ENCODE data around the gene OTP.
"Not testable (repeated sequence)": the region's sequence is repeated elsewhere in the genome, so short reads cannot be mapped to it uniquely, and the experiment has no call there.

Gene OTP

GRCh38 chr5:77638763-77639671, 504 bp upstream of the OTP start:
- no peak for DNase-seq

DNA sequence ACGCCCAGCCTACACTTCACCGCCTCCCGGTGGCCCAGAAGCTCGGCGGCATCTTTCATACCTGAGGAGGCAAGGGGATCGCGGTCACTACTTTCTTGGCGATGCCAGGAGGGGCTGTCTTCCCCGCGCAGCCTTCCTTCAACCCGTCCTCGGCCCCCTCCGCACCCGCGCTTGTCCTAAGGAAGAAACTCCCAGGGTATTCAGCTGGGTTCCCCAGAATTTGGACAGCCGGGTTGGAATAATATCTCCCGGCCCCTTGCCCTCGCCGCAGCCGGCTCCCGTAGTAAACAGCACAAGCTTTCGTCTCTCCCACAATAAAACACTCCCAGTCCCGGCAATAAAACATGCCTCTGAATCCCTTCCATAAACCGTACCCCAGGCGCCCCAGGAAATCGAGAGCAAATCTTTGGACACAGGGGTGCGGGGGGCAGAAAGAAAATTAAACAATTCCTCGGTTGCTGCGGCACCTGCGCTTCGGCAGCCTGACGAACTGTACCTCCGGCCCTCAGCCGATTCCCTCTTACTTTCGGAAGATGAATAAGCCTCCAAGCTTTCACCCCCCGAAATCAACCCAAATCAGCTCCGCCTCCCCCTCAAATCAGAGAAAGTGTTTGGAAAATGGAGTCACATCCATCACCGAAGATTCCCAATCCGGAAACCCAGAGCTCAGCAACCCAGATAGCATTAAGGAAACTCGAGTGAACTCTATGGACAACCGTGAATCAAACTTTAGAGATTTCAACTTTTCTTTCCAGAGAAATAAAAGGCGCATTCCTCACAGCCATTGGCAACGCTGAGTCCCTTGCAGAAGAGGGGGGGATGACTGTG, 1.1 kb downstream of the OTP start:
- no peak for DNase-seq

- no peak for DNase-seq
These were observed 1.8 kb downstream of the OTP start for GRCh38 chr5:77636641-77637169.

DNA sequence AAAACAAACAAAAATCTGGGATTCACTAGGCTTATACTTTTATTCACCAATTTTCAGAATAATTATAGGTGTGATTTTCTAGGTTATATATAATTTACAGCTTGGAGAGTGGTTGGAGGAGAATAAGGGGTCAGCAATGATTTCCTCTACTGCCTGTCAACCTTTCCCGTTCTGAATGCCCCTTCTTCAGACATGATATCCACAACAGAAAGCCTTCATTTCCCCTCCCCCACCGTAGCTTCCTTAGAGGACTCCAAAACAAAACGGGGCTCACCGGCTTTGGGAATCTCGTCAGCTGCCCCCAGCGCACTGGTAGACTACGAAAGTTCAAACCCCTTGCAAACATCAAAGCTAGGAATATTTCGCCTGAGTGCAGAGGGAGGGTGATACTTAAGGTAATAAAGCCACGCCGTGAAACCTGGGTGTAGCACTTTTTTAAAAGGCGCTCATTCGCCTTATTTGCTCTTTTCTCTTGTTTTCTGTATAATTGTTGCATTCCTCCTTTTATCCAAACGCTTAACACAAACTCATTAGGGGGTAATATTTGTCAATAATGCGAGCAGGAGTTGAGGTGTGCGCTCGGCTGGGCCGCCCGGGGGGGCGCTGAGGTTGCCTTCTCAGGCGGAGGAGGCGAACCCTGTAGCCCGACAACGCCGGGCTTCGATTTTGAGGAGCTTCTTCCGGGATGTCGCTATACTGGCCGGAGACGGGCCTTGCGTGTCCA, 2.4 kb downstream of the OTP start:
- no peak for DNase-seq

DNA sequence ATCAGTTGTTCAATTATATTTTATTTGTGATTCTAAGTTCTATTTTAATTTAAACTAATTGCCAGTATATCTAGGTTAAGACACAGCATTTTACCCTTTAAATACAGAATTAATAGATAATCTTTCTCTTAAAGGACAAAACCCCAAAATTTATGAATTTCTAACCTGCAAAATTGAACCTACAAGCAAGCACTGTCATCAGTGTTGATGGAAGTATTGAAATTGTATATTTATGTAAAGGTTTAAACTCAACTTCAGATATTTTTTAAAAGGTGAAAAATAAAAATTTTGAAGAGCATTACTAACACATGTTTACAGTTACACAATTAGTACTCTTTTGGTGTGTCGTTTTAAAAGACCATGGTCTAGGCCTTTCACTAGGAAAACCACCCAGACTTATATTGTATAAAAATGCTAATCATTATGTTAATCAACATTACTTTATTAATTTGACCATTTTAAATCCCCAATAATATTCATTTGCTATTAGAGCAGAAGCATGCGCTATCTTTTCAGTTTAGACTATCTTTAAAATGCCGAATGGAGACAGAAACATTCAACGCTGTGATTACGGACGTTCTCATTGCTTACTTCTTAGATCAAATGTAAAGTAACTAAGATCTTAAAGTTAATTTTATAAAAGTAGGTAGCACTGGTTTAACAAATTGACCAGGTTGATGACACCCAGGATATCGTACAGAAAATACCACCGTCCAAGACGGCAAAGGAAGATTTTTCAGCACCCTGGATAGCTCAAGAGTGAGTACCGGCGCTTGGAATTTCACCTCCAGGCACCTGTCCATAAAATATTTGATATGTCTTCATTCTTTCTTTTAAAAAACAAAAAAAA, 3.2 kb downstream of the OTP start:
- no peak for DNase-seq

DNA sequence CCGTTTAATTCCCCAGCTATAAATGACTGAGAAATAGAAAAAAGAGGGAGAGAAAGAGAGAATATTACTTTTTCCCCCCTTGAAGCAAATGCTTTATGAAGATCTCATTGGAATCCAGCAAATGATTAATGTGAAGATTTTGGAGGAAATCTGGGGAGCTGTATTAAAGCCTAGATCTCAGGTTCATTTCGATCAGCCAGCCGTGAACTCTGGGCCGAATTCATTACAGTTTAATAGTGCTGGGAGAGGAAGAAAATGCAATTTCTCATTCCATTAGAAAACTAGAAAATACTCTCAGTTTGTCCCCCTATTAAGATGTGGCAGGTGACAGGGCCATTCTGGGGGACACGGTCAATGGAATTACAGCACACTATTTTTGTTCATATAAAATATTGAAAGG, 4.8 kb downstream of the OTP start:
- DNase-seq: no peak

GRCh38 chr5:77633207-77633675, 5.3 kb downstream of the OTP start:
- DNase-seq: no peak

DNA sequence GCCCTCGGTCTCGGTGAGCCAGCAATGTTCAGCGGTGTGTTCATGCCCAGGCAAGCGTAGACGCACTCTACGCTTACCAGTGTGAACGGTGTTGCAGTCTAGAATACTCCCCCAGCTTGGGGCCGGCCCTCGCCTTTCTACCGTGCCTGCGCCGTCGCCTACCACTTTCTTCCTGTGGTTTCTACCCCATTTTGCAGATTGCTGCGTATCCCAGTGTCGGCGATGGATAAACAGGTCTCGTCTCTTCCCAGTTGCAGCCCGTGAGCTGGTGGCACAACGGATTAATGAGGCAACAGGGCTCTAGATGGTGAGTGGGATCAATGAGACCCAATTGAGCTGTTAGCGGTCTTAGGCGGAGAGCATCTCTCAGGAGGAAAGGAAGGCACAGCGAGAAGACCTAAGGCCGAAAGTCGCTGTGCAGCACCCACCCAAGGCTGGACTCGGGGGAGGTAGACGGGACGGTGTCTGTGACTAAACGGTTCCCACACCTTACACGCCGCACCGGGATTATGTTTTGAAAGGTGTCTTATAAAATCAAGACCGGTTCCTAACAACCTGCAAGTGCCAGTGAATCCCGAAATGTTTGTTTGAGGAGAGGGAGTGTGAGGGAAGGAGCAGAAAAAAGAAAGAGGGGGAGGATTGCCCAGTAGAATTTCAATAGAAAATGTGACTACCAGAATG, 5.8 kb downstream of the OTP start:
- no peak for DNase-seq

GRCh38 chr5:77630114-77630680, 8.3 kb downstream of the OTP start:
- DNase-seq: peak in 1 of 2 donors; percentile 71

DNA sequence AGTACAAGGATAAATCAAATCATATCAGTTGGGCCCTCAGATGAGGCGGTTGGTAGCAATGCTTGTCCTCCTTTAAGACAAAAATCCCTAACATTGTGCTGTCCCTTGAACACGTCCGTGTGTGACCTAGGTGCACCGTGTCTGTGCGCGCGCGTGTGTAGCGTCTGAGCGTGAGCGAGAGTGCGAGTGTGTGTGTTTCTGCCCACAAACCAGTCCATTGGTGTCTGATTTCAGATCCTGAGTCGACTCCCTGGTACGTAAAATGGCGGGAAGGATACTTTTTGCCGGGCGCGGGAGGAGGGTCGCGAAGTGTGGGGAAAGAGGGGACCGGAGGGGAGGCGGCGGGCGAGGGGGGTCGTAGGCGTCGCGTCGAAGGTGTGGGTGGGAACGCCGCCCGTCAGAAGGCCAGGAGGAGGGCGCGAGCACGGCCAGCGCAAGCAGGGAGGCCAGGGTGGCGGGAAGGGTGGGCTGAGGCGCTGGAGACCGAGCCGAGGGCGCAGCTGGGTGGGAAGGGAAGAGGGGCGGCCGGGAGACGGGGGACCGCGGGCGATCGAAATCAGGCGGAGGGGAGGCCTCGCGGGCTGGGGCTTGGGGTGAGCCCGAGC, 8.9 kb downstream of the OTP start:
- DNase-seq: no peak

- no peak for DNase-seq
These were observed 9.5 kb downstream of the OTP start for GRCh38 chr5:77628840-77629508.

- no peak for DNase-seq
These were observed 10.4 kb downstream of the OTP start for GRCh38 chr5:77627869-77628674.

DNA sequence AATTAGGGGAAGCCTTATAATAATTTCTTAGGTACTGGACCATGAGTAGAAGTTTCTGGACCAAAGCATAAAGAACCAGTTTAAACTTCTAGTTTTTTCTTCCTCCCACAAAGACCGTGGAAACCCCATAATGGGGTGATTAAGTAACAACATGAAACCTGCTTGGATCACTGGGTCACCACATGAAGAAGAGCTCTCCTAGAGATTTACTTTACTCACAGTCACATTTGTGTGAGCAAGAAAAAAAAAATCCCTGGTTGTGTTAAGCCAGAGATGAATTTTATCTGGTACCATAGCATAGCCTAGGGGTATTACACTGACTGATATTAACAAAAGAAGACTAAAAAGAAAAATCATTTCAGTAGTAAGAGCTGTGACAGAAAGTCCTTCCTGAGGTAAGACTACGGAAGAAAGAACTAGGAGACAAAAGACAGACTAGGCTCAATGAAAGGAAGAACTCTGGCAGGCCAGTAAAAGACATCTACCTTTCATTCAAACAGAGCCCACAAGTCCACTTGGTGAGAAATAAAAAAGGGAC, 15.2 kb downstream of the OTP start:
- no peak for DNase-seq

DNA sequence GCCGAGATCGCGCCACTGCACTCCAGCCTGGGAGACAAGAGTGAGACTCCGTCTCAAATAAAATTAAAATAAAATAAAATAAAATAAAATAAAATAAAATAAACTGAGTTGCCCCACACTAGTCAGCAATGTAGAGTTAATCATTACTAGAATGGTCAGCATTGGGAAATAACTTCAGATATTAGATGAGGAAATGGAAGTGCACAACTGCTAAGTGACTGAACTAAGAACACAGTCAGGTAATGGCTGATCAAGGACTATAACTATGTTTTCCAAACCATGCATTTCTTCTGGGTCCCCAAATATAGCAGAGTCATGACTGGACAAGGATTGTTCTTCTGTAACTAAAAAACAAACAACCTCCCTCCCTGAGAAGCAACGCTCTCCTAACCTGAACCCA, 17.1 kb downstream of the OTP start:
- no peak for DNase-seq

- no peak for DNase-seq
These were observed 18.1 kb downstream of the OTP start for GRCh38 chr5:77620405-77620804.

DNA sequence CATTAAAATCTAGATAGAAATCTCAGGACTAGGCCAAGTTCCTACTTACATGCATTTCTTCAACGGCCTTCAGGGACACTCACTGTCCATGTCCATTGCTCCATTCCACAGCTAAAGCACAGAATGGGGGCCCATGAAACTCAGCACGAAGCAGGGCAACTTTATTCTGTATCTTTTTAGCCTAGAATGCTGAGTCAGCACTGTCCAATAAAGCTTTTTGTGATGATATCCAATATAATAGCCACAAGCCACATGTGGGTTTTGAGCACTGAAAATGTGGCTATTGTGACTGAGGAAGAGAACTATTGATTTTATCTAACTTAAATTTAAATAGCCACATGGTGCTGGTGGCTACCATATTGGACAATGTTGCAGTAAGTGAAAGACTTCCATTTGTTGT, 21.6 kb downstream of the OTP start:
- DNase-seq: no peak

DNA sequence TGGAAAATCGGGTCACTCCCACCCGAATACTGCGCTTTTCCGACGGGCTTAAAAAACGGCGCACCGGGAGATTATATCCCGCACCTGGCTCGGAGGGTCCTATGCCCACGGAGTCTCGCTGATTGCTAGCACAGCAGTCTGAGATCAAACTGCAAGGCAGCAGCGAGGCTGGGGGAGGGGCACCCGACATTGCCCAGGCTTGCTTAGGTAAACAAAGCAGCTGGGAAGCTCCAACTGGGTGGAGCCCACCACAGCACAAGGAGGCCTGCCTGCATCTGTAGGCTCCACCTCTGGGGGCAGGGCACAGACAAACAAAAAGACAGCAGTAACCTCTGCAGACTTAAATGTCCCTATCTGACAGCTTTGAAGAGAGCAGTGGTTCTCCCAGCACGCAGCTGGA, 29.6 kb downstream of the OTP start:
- not testable (repeated sequence) for DNase-seq

DNA sequence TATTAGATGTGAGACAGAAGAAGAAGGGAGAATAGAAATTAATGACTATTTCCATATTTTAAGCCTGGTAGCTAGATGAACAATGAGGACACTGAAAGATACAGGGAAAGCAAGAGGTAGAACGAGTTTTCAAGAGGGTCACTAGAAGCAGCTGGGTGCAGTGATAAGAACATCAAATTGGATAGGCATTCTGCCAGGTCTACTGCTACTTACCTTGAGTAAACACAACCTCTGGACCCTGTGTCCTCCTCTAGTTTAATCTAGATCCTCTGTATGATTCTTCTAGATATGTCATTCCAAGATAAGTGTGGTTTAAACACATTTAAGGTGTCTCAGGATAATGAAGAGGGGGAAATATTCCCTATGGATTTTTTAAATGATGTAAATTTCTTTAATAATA, 31.2 kb downstream of the OTP start:
- DNase-seq: no peak

DNA sequence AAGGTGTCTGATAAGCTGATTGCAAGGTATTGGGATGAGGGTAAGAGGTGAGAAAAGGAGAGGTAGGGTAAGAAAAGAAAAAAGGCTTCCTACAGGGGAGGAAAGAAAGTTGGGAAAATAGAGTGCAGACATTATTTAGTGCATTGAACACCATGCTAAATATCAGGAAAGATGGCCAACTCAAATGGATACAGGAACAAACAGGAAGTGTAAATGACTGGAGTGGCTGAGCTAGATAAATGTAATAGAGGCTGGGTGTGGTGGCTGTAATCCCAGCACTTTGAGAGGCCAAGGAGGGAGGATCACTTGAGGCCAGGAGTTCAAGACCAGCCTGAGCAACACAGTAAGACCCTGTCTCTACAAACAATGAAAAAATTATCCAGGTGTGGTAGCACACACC, 32.2 kb downstream of the OTP start:
- DNase-seq: no peak

Measured in stimulated activated CD4-positive, alpha-beta T cell treated with anti-CD3 and anti-CD28 coated beads, Interleukin-2, amount 100 ng/mL, for 24 hours (primary cell).